Esophagus squamous epithelium (tissue), 5 donors: ENCODE data around the gene PDGFB. TPM values are rescaled to one million over a fixed set of nuclear protein-coding genes. Genes with fewer than 3 reads are reported as not detected.

Source experiments
- DNase-seq: peaks from one replicate; lab custom pipeline; 2025; lab: John Stamatoyannopoulos, UW
- H3K27ac ChIP-seq, 4 donors: fragments of 200-600 bp; sonication (generic); one replicate each; pipeline ENCODE4 v1.5.1; 2016 to 2019; ENCODE audit warnings: mild to moderate bottlenecking in 1 of 4
- H3K27me3 ChIP-seq, 4 donors: fragments of 200-600 bp; sonication (generic); 1 replicate in 3 of 4; 2 replicates in 1 of 4; pipeline versions ENCODE4 v1.5.1 to v1.6.0; 2017 to 2021; ENCODE audit warnings: antibody characterized with exemption in 1 of 4
- H3K36me3 ChIP-seq, 3 donors: fragments of 200-600 bp; sonication (generic); one replicate each; pipeline ENCODE4 v1.5.1; 2016 to 2019
- H3K4me1 ChIP-seq, 3 donors: fragments of 200-600 bp; sonication (generic); one replicate each; pipeline ENCODE4 v1.5.1; 2017 to 2019
- H3K4me3 ChIP-seq, 4 donors: fragments of 200-600 bp; sonication (generic); 1 replicate in 3 of 4; 2 replicates in 1 of 4; pipeline ENCODE4 v1.5.1; 2016 to 2019; ENCODE audit warnings: mild to moderate bottlenecking in 2 of 4, moderate library complexity in 1 of 4
- H3K9me3 ChIP-seq, 3 donors: fragments of 200-600 bp; sonication (generic); one replicate each; pipeline ENCODE4 v1.5.1; 2016 to 2019
- POLR2A ChIP-seq, 4 donors: fragments of 450-650 bp; IDR thresholded peaks; one replicate each; pipeline ENCODE4 v1.6.1; 2017; ENCODE audit warnings: antibody characterized with exemption in 4 of 4, mild to moderate bottlenecking in 4 of 4, moderate library complexity in 3 of 4
- WGBS, 2 donors: methylation state at CpG; one replicate each; pipeline ENCODE4 v1.1.5; 2018; 5-methylcytosine and 5-hydroxymethylcytosine counted together
- intact Hi-C: fragments of 100-400 bp; cut with DNase I; formaldehyde crosslinking; loops from one replicate; pipeline ENCODE4 v1.15.0; 2022
- total RNA-seq, 4 donors: library from RNA; depleted of rRNA; stranded (reverse); fragments of >200 nt; gene quantifications; one replicate each; pipeline ENCODE4 v1.1.0, GENCODE V29; 2016
- TF ChIP-seq, protein P1 (sequence below), 6 experiments: fragments of 450-650 bp in 4 of 6; fragments of 200-600 bp in 2 of 6; sonication (generic) in 2 of 6; IDR thresholded peaks; one replicate each; pipeline ENCODE4 v1.5.1; 2016 to 2019; ENCODE audit warnings: antibody characterized with exemption in 6 of 6, mild to moderate bottlenecking in 4 of 6, moderate library complexity in 4 of 6
- donor health status: DM: yes; HTN: yes; CAD: no.

PDGFB gene
- total RNA-seq, 4 donors from 2014 or later: 1.2 to 6.3 (median 3.7) TPM

DNA sequence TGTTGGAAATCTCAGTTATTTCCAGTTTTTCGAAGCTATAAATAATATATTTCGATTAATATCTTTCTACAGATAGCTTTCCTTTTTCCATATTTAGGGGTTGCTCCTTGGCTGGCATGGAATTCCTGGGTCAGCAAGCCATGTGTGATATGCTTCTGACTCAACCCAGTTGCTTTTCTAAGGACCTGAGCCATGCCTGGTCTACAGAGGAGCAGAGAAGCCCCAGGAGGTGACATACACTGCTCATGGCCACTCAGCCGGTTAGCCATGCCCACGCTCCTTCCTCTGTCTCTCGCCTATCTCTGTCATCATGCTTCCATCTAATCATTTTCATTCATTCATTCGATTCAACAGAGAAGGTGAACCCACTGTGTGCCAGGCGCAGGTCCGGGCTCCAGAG lies 23.2 kb upstream of the PDGFB start:
- H3K36me3 ChIP-seq: no peaks in the 10 kb centered on the region
- H3K27ac ChIP-seq: no peak overlapping the region
- no peaks in the 10 kb centered on the region for H3K9me3 ChIP-seq
- intact Hi-C loops: no loop called here
- no peak for TF ChIP-seq POLR2A (IDR thresholded peaks at IDR 0.05)
- TF ChIP-seq, protein P1, sequence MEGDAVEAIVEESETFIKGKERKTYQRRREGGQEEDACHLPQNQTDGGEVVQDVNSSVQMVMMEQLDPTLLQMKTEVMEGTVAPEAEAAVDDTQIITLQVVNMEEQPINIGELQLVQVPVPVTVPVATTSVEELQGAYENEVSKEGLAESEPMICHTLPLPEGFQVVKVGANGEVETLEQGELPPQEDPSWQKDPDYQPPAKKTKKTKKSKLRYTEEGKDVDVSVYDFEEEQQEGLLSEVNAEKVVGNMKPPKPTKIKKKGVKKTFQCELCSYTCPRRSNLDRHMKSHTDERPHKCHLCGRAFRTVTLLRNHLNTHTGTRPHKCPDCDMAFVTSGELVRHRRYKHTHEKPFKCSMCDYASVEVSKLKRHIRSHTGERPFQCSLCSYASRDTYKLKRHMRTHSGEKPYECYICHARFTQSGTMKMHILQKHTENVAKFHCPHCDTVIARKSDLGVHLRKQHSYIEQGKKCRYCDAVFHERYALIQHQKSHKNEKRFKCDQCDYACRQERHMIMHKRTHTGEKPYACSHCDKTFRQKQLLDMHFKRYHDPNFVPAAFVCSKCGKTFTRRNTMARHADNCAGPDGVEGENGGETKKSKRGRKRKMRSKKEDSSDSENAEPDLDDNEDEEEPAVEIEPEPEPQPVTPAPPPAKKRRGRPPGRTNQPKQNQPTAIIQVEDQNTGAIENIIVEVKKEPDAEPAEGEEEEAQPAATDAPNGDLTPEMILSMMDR (IDR thresholded peaks at IDR 0.05): no peak
- no peak for DNase-seq
- 81 to 87% methylated on average over 8 of the region's 8 CpGs for WGBS, 2 donors
- no peaks in the 10 kb centered on the region for H3K27me3 ChIP-seq
- no peaks in the 10 kb centered on the region for H3K4me1 ChIP-seq
- no peak overlapping the region for H3K4me3 ChIP-seq

DNA sequence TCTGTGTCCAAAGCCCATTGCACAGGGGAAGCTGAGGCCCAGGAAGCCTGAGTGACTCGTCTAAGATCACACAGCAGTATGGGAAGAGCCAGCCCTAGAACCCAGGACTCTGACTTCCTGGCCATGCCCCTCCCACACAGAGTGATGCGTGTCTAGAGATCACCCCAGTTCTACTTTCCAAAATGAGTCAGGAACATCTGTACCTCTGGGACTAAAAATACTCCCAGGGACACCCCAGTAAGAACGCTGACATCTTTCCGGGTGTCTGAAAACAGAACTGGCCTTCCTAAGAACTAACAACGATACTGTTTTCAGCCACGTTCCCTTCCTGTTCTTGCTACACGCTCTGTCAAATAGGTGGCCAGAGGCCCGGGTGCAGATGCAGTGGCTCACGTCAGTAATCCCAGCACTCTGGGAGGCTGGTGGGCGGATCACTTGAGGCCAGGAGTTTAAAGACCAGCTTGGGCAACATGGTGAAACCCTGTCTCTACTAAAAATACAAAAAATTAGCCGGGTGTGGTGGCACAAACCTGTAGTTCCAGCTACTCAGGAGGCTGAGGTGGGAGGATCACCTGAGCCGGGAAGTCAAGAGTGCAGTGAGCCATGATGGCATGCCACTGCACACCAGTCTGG lies 21.7 kb upstream of the PDGFB start:
- no peak for DNase-seq
- 36 to 38% methylated on average over 7 to 11 of the region's 12 CpGs for WGBS, 2 donors

DNA sequence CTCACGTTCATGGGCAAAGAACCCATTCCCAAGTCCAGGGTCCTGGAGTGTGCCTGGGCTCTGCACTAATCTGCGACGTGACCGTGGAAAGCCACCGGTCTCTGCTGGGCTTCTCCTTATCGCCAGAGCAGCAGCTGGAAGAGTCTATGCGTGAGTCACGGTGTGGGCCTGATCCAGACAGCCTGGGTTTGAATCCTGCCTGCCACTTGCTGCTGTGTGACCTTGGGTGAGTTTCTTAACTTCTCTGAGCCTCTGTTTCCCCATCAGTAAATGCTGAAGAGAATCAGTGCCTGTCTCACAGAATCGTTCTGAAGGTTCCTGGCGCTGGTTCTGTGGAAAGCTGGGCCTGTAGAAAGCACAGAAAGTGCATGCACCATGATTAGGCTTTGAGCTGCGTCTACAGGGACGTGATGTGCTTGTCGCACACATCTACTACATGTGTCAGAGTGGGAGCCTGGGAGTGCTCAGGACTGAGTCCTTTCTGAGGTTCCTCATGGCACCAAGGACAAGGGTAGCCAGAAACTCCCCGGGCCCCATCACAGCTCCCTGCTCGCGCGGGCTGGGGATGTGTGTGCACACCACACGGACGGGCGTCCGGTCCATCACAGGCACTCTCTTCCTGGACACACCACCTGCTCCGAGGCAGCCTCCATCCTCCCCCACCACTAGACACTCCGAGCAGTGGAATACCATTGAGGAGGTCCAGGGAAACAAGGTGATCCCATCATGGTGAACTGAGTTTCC lies 20.5 kb upstream of the PDGFB start:
- H3K9me3 ChIP-seq: peaks cover 0 to 15% (median 9%) of the 10 kb centered on the region in 3 donors
- TF ChIP-seq POLR2A (IDR thresholded peaks at IDR 0.05): no peak
- TF ChIP-seq, protein P1 (IDR thresholded peaks at IDR 0.05): no peak
- H3K4me1 ChIP-seq: no peaks in the 10 kb centered on the region
- intact Hi-C loops: no loop called here
- no peak overlapping the region for H3K4me3 ChIP-seq
- peak overlapping the region in 1 of 4 donors; percentile 36 for H3K27ac ChIP-seq
- H3K36me3 ChIP-seq: no peaks in the 10 kb centered on the region
- WGBS, 2 donors: 85 to 92% methylated on average over 13 to 20 of the region's 23 CpGs
- no peak for DNase-seq
- H3K27me3 ChIP-seq: no peaks in the 10 kb centered on the region

More for the DNA sequence above, 21.7 kb upstream of the PDGFB start:
- Histone ChIP-seq H3K4me3 (no peak overlapping the region), H3K27ac (peak overlapping the region in 2 of 4 donors; percentile 25 to 53), H3K27me3 (no peaks in the 10 kb centered on the region), H3K36me3 (no peaks in the 10 kb centered on the region), H3K4me1 (no peaks in the 10 kb centered on the region), H3K9me3 (peaks cover 0 to 8% (median 8%) of the 10 kb centered on the region in 3 donors)
- TF ChIP-seq, protein P1 (IDR thresholded peaks at IDR 0.05): no peak
- no peak for TF ChIP-seq POLR2A (IDR thresholded peaks at IDR 0.05)
- intact Hi-C loops: no loop called here

DNA sequence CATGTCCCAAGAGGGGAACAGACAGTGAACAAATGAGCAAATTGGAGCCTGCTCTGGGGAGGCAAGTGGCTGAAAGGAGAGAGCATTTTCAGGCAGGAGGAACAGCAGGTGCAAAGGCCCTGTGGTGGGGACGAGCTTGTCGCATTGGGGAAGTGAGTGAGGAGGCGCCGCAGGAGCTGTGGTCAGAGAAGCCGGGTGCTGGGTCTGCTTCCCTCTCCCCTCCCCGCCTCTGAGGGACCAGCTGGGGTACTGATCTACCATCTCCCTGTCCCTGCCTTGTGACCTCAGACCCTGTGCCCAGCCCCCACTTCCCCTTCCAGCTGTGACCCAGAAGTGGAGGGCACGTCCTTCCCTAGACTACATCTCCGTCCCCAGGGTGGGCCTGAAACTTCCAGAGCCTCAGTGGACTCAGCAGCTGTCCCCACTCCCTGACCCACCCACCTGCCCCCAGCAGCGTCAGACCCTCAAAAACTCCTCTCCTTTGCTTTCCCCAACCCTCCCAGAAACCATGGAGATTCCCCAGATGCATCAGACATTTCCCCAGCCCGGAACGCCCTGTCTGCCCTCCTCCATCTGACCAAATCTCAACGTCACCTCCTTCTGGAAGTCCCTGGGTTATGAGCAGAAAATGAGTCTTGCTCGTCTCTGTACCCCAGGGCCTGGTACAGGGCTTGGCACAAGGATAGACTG lies 19.7 kb upstream of the PDGFB start:
- no peak overlapping the region for H3K4me3 ChIP-seq
- TF ChIP-seq POLR2A (IDR thresholded peaks at IDR 0.05): no peak
- TF ChIP-seq, protein P1 (IDR thresholded peaks at IDR 0.05): no peak
- no peaks in the 10 kb centered on the region for H3K4me1 ChIP-seq
- peaks cover 0 to 15% (median 9%) of the 10 kb centered on the region in 3 donors for H3K9me3 ChIP-seq
- 59 to 81% methylated on average over 12 to 13 of the region's 13 CpGs for WGBS, 2 donors
- no peak for DNase-seq
- H3K27ac ChIP-seq: peak overlapping the region in 2 of 4 donors; percentile 2 to 36
- no peaks in the 10 kb centered on the region for H3K36me3 ChIP-seq
- no peaks in the 10 kb centered on the region for H3K27me3 ChIP-seq
- intact Hi-C loops: no loop called here
